HG02840 (cell line): ENCODE results near the gene SS18L1.
A peak's percentile ranks its signal among the peaks of the same experiment; 100 is the strongest.

ENCODE experiments used
- ATAC-seq: cut with Tn5 transposase; IDR thresholded peaks from one replicate; pipeline ENCODE4 v1.9.1; 2021; ENCODE audit warnings: mild to moderate bottlenecking, moderate library complexity, moderate number of reproducible peaks; ENCODE audit not compliant: unreplicated experiment, low FRiP score

SS18L1 gene

GRCh38 chr20:62119591-62120364 lies 23.8 kb upstream of the SS18L1 start:
- no peak for ATAC-seq

DNA sequence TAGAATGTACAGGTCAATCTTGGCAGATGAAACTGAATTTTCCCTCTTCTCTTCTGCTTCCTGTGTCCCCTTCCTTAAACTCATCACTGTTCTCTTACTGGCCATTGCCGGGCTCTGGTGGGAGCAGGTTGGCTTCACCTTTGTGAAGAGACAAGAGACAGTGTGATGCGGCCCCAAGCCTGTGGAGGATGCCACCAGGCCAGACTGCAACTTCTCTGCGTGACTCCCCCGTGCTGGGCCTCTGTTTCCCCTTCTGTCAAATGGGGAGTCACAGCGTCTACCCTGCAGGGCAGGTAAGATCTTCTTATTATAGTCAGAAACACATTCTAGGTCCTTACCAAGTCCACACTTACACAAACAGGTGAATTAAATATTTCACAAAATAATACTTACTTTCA lies 23.2 kb upstream of the SS18L1 start:
- ATAC-seq: no peak

DNA sequence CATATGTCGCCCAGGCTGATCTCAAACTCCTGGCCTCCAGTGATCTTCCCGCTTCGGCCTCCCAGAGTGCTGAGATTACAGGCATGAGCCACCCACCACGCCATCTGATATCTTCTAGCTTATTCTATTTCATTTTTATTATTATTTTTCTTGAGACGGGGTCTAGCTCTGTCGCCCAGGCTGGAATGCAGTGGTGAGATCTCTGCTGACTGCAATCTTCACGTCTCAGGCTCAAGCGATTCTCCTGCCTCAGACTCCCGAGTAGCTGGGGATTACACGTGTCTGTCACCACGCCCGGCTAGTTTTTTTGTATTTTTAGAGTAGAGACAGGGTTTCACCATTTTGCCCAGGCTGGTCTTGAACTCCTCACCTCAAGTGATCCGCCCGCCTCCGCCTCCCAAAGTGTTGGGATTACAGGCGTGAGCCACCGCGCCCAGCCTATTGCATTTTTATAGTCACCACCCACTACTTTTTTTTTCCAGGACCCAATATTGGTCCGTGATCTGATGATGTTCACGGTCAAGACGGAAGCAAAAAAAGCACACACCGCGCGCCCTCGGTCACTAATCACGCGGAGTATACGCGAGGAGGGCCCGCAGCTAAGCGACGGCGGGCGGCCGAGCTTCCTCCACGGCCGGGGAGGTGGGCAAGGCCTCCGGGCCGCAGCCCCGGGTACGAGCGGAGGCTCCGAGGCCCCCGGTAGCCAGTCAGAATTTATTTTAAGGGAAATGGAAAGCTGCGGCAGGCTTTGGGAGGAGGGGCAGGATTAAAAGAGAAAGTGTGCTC lies 22.4 kb upstream of the SS18L1 start:
- ATAC-seq: peak; percentile 9

- ATAC-seq: peak; percentile 78
These were observed 21.6 kb upstream of the SS18L1 start, which contains the start of gene LSM14B for GRCh38 chr20:62121776-62122653. Gene LSM14B (plus strand): TSS chr20:62122475. CDS start chr20:62122667, 192 bp downstream.

DNA sequence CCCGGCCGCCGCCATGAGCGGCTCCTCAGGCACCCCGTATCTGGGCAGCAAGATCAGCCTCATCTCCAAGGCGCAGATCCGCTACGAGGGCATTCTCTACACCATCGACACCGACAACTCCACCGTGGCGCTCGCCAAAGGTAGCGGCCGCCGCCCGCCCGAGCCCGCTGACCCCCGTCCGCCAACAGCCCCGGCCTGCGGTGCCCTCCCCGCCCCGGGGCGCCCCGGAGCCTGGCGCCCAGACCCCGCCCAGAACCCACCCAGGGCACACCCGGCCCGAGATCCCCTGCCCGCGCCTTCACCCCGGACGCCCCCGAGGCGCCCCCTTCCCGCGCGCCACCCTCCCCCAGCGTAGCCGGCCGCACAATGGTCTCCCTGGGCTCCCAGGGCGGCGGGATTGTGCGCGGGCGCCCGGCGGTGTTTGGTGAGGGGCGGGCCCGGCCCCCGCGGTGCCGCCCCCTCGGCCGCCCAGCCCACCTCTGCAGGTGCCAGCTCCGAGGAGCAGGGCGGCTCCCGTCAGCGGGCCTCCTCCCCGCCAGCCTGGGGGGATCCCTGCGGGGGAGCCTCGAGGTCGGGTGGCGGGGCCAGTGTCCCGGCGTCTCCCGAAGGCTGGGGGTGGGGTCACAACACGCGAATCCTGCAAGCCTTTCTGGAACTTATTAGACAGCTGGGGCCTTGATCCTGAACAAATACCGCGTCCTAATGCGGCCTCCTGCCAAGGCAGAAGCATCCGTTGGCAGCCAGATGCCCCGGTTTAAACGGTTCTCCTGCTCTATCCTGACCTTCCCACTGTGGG lies 20.7 kb upstream of the SS18L1 start:
- peak; percentile 14 for ATAC-seq

GRCh38 chr20:62123450-62124118 lies 20.0 kb upstream of the SS18L1 start:
- ATAC-seq: no peak

DNA sequence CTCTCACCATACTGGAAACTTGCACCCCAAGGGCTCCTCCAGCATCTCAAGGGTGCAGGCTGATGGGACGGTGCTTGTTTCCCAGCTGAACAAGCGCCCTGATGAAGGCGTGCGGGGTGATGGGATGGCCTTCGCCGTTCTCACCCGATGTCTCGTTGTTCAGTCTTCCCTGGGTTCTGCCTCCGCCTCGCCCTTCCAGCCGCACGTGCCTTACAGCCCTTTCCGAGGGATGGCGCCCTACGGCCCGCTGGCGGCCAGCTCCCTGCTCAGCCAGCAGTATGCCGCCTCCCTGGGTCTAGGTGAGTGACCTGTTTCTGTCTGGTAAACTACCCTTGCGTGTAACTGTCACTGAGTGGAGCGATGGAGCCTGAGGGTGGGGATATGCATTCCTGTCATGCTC lies 17.4 kb upstream of the SS18L1 start:
- ATAC-seq: no peak

DNA sequence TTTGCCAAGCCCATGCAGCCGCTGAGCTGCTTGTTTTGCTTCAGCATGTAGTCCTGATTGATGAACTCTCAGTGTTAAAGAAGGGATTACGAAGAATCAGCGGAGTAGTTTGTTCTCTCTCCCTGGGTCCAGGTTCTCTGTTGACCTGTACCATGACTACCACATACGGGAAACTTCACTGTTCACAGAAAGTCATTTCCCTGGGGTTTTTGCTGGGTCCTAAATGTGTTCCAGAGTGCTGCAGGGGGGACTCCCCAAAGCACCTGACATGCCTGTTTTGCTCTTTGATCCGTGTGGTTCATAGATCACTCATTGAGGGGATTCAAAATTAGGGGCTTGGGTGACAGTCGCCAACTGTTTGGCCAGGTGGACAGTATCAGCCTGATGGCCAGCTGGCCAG lies 15.8 kb upstream of the SS18L1 start:
- ATAC-seq: no peak

GRCh38 chr20:62128502-62128901 lies 15.1 kb upstream of the SS18L1 start:
- no peak for ATAC-seq

- no peak for ATAC-seq
These were observed 13.6 kb upstream of the SS18L1 start for GRCh38 chr20:62129731-62130531.

DNA sequence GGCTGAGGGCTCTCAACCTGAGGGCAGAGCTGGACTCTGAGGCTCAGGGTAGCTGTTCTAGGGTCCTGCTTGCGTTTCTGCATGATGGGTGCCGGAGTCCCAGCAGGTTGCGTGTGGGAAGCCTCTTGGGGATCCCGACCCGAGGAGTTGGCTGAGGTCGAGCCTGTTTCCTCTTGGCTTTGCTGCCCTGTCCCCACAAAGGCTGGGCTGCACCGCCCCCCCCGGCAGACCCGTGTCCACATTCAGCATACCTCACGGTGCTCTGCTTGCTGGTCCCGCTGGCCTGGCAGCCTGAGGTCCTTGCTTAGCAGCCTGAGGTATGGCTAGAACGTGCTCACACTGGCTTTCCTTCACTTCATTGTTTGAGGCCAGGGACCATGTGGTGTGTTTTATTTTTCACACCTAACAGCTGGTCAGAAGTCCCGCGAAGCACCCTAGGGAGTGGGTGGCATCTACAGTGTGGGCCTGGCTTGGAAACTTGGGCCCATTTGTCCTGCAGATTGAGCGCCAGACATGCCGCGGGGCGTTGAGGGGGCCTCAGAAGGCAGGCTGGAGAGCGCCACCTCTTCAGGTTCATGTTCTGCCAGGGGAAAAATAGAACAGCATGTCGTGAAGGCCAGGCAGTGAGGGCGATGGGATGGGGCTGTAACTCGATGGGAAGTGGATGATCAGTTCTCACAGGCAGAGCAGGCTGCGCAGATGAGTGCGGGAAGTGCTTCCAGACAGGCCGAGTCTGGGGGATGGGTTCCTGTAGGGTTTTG lies 11.8 kb upstream of the SS18L1 start:
- ATAC-seq: no peak

DNA sequence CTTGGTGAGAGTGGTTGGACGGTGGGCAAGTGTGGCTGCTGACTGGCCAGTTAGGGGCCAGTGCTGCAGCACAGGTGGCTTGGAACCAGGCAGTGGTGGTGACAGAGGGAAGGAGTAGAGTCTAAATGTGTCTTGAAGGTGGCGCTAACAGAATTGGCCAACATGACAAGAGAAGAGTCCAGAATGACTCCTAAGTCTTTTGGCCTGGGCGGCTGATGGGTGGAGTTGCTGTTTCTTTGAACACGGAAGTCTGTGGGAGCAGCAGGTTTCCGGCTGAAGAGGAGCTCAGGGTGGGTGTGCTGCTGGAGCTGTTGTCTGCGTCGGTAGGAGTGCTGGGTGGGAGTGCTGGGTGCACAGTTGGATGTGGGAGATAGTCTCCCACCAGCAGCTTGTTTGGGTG lies 11.1 kb upstream of the SS18L1 start:
- ATAC-seq: no peak

DNA sequence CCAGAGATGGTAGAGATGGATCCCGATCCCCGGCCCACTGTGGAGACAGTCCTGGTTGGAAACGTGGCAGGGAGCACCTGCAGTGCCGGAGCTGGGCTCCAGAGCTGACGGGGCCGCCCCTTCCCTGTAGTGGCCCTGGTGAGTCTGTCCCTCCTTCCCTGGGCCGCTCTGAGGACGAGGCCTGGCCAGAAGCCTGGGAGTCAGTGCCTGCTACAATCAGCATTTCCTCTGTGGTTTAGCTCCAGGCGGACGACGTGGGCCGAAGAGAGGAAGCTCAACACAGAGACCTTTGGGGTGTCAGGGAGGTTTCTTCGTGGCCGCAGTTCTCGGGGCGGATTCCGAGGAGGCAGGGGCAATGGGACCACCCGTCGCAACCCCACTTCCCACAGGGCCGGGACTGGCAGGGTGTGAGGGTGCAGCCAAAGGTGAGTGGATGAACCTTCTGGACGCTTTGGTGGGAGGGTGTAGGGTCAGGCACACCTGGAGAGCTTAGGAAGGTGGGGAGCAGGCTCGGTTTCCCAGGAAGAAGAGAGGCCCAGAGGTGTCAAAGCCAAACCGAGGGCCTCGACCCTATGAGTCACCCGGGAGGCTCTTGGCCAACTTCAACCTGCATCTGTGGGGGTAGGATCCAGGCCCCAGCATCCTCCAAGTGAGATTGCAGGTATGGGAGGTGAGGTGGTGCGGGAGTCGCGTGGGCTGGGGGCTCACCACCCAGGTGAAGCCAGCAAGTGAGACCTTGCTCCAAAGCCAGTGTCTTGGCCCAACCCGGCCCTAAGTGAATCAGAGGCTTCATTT lies 10.3 kb upstream of the SS18L1 start:
- no peak for ATAC-seq

DNA sequence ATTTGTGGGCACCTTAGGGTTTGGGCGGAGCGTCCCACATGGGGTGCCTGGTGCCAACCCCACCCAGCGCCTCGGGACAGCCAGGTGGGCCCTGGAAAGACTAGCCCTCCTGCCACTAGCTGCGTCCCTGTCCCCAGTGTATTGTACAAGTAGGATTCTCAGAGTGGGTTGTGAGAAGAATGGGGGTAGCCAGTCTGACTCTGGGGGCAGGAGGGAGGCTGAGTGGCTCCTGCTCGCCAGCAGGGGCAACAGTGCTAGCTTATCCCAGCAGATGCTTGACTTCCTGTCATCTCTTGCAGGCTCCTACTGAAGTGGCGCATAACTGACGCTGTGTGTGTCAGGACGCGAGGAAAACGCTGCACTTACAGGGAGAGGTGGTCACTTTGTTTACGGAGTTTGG lies 9.7 kb upstream of the SS18L1 start:
- ATAC-seq: no peak

DNA sequence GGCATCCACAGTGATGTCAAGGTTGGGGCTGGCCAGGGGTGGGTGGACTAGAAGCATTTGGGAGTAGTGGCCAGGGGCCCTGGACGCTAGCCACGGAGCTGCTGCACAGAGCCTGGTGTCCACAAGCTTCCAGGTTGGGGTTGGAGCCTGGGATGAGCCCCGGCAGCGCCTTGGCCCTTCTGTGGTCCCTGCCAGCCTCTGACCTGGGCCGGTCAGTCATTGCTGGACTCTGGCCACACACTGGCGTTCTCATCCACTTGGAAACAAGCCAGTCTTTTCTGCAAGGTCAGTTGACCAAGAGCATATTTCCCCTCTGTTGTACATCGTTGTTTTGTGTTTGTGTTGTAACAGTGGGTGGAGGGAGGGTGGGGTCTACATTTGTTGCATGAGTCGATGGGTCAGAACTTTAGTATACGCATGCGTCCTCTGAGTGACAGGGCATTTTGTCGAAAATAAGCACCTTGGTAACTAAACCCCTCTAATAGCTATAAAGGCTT lies 8.8 kb upstream of the SS18L1 start:
- ATAC-seq: no peak

DNA sequence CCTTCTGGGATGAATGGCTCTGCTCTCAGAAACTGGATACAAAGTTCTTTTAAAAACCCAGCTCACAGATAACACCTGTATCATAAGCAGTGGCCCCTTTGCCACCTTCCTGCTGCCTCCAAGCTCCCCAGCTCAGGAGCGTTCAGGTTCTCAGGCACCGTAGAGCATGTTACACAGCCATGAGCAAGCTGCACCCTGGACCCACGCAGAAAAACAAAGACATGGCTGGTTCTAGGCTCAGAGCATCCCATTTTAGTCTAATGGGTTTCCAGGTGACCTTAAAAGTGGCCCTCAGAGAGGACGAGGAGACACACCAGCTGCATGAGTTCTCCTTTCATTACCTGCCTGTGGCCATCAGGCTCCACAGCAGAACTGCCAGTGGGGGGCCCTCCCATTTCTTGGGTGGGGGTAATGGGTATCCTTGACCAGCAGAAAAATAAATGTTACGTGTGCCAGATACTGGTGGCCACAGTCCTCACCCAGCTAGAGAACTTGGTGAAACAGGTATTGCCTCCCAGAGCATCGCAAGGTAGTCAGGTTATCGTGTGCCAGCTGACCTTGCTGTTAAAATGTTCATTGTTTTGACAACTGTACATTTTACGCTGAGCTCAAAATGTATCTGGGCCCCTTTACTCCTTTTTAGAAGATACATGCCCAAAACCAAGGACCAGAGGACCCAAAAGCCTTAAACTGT lies 7.8 kb upstream of the SS18L1 start:
- no peak for ATAC-seq
